ENCODE measurements around the gene KCTD13.
A peak's percentile ranks its signal among the peaks of the same experiment; 100 is the strongest.
"Not testable (repeated sequence)": the region's sequence is repeated elsewhere in the genome, so short reads cannot be mapped to it uniquely, and the experiment has no call there.

The KCTD13 gene

DNA sequence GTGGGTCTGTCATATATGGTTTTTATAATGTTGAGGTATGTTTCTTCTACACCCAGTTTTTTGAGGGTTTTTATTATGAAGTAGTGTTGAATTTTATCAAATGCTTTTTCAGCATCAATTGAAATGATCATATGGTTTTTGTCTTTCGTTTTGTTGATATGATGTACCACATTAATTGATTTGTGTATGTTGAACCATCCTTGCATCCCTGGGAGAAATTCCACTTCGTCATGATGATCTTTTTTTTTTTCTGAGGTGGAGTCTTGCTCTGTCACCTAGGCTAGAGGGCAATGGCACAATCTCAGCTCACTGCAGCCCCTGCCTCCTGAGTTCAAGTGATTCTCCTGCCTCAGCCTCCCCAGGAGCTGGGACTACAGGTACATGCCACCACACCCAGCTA lies 21.9 kb upstream of the KCTD13 start:
- H3K4me2 ChIP-seq: no peak overlapping the region
- TF ChIP-seq Cebpa-rat (IDR thresholded peaks at IDR 0.05): no peak
- 0 out of 2 replicates have a peak, but pooled peaks cover 10% of the 10 kb centered on the region for H3K4me1 ChIP-seq
- no peak overlapping the region for H3K4me3 ChIP-seq
- H3K27ac ChIP-seq: no peak overlapping the region
- no peak overlapping the region for H3K9ac ChIP-seq
- no peaks in the 10 kb centered on the region for H3K27me3 ChIP-seq
- no peaks in the 10 kb centered on the region for H3K36me3 ChIP-seq
- peaks cover 21% of the 10 kb centered on the region for H3K9me3 ChIP-seq
- H4K20me1 ChIP-seq: no peaks in the 10 kb centered on the region

DNA sequence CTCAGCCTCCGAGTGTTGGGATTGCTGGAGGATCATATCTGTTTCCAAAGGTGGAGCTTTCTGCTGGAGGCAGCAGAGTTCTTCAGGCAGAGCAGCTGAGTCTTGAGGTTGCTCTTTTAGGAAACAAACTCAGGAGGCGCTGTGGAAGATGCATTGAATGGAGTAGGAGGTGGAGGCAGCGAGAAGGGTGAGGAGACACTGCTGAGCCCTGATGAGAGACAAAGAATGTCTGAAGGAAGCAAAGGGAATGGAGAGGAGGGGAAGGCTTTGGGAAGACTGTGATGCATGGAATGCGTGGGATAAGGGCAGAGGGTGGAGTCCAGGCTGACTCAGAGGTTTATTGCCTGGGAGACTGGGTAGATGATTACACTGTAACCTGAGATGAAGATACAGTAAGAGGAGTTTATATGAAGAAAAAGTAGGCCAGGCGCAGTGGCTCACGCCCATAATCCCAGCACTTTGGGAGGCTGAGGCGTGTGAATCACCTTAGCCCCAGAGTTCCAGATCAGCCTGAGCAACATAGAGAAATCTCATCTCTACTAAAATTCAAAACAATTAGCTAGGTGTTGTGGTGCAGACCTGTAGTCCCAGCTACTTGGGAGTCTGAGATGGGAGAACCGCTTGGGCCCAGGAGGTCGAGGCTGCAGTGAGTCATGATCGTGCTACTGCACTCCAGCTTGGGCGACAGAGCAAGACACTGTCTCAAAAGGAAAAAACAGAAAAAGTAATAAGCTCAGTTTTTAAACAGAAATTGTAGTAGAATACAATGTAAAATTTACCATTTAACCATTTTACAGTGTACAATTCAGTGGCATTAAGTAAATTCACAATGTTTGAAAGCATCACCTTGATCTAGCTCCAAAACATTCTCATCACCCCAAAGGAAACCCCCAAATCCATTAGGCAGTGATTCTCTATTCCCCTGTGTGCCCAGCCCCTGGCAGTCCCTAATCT lies 18.1 kb upstream of the KCTD13 start:
- Histone ChIP-seq H3K27me3 (no peaks in the 10 kb centered on the region), H3K9me3 (peaks cover 4% of the 10 kb centered on the region; the same call in 1 of the 2 replicates), H3K4me2 (no peak overlapping the region), H4K20me1 (no peaks in the 10 kb centered on the region), H3K4me1 (0 out of 2 replicates have a peak, but pooled peaks cover 12% of the 10 kb centered on the region), H3K36me3 (no peaks in the 10 kb centered on the region), H3K9ac (no peak overlapping the region), H3K27ac (no peak overlapping the region), H3K4me3 (no peak overlapping the region)
- no peak for TF ChIP-seq Cebpa-rat (IDR thresholded peaks at IDR 0.05)

DNA sequence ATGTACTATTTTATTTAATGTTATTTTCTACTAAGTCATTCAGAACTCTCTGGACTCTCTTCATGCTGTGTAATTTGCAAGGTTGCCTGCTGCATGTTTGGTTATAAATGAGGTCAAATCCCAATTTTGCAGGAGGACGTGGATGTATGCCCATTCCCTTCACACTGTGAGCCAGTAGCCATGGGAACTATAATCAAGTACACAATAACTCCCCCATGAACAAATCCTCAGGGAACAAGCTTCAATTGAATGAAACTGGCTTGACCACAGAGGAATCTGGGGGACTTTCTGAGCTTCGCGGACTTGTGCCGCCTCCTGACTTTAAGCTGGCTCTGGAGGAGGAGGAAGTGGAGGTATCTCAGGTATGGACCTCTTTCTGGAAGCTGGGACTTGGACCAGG lies 14.6 kb upstream of the KCTD13 start:
- Histone ChIP-seq H3K27ac (no peak overlapping the region), H3K36me3 (no peaks in the 10 kb centered on the region), H3K27me3 (no peaks in the 10 kb centered on the region), H4K20me1 (no peaks in the 10 kb centered on the region), H3K4me2 (no peak overlapping the region), H3K4me1 (0 out of 2 replicates have a peak, but pooled peaks cover 12% of the 10 kb centered on the region), H3K4me3 (no peak overlapping the region), H3K9me3 (no peaks in the 10 kb centered on the region), H3K9ac (no peak overlapping the region)
- no peak for TF ChIP-seq Cebpa-rat (IDR thresholded peaks at IDR 0.05)

DNA sequence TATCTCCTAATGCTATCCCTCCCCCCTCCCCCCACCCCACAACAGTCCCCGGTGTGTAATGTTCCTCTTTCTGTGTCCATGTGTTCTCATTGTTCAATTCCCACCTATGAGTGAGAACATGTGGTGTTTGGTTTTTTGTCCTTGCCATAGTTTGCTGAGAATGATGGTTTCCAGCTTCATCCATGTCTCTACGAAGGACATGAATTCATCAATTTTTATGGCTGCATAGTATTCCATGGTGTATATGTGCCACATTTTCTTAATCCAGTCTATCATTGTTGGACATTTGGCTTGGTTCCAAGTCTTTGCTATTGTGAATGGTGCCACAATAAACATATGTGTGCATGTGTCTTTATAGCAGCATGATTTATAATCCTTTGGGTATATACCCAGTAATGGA lies 5.7 kb upstream of the KCTD13 start:
- H3K4me3 ChIP-seq, H3K9ac ChIP-seq, H3K27ac ChIP-seq, H3K9me3 ChIP-seq, H4K20me1 ChIP-seq, H3K4me2 ChIP-seq, H3K27me3 ChIP-seq, H3K36me3 ChIP-seq: not testable (repeated sequence)
- peaks cover 24% of the 10 kb centered on the region for H3K4me1 ChIP-seq

DNA sequence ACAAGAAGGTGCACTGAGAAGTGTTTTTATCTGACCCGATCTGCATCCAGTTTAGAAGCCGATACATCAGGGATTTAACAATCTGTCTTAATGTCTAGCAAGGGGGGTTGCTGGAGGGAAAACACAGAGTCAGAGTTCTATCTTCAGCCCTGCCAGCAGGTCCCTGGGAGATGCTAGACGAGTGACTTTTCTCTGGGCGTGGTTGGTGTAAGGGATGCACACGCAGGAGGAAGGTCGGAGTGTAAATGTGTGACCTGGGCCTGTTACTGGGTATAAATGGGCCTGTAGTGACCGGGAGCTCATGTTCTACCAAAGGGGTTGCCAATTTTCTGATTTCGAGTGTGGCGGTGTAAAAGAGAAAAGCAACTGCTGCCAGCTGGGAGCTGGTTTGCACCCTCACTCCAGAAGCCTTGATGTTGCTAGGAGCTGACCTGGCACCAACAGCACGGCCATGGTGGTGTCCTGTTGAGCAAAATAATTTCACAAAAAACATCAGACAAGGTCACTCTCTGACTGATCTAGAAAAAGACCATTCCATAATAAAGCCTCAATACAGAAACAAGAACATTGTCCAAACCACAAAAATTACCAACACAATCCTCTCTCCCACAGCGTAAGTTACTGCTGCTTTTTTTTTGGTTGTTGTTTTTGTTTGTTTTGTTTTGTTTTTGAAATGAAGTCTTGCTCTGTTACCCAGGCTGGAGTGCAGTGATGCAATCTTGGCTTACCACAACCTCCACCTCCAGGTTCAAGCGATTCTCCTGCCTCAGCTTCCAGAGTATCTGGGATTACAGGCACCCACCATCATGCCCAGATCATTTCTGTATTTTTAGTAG lies 1.3 kb upstream of the KCTD13 start:
- Histone ChIP-seq H3K9me3 (no peaks in the 10 kb centered on the region), H3K27me3 (no peaks in the 10 kb centered on the region), H3K4me2 (peak overlapping the region; percentile 98), H3K4me1 (peaks cover 34% of the 10 kb centered on the region), H3K36me3 (peaks cover 14% of the 10 kb centered on the region), H3K9ac (peak overlapping the region; percentile 86; the same call in 1 of the 2 replicates), H4K20me1 (peaks cover 26% of the 10 kb centered on the region), H3K4me3 (peak overlapping the region; percentile 99), H3K27ac (peak overlapping the region; percentile 90; the same call in 1 of the 2 replicates)
- TF ChIP-seq Cebpa-rat (IDR thresholded peaks at IDR 0.05): 0 out of 2 replicates have a peak, but pooled peaks have one; percentile 41

DNA sequence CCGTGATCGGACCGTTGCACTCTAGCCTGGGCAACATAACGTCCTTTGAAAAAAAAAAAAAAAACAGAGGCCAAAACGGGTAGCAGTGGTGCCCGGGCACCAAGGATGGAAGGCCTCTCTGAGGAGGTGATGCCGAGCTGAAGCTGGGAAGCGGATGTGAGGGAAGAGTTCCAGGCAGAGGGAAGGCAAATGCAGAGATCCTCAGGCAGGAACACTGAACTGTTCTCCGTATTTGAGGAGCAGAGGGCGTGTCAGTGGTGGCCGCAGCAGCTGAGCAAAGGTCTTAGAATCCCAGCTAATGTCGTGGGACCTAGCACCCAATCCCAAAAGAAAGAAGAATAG lies 656 bp upstream of the KCTD13 start:
- Histone ChIP-seq H3K27me3 (no peaks in the 10 kb centered on the region), H3K9ac (peak overlapping the region; percentile 86), H3K4me3 (peak overlapping the region; percentile 99), H3K4me1 (peaks cover 34% of the 10 kb centered on the region), H3K27ac (peak overlapping the region; percentile 90), H3K4me2 (peak overlapping the region; percentile 98), H4K20me1 (peaks cover 32% of the 10 kb centered on the region), H3K36me3 (peaks cover 20% of the 10 kb centered on the region), H3K9me3 (no peaks in the 10 kb centered on the region)
- TF ChIP-seq Cebpa-rat (IDR thresholded peaks at IDR 0.05): no peak

DNA sequence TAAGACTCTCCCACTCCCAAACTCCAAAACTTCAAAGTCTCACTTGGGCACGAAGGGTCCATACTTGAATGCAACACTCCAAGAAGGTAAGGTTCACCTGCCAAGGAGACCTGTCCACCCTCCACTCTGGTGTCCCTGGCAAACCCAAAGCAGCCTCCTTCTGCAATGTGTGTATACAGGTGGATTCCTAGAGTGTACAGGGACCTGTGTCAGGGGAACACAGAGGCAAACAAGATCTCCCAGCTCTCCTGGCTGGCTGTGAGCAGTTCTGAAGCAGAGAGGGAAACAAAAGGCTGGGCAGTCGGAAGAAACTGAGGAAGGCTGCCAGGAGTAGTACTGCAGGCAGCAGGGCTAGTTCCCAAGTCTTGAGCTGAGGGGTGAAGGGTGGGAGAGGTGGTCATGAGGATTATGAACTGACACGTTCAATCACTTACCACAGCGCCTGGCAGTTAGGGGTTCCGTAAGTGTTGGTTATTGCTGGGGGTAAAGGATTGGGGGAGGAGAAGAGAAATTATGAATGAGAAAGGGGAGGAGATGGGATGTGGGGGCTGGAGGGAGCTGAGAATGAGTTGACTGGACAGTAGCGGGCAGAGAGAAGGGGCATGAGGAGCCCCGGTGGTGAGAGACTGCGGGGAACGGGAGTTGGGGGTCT lies 795 bp downstream of the KCTD13 start:
- peaks cover 34% of the 10 kb centered on the region for H3K36me3 ChIP-seq
- no peak for TF ChIP-seq Cebpa-rat (IDR thresholded peaks at IDR 0.05)
- H4K20me1 ChIP-seq: peaks cover 47% of the 10 kb centered on the region
- H3K4me1 ChIP-seq: peaks cover 34% of the 10 kb centered on the region
- H3K4me2 ChIP-seq: peak overlapping the region; percentile 98
- H3K9me3 ChIP-seq: no peaks in the 10 kb centered on the region
- no peaks in the 10 kb centered on the region for H3K27me3 ChIP-seq
- H3K9ac ChIP-seq: peak overlapping the region; percentile 86
- peak overlapping the region; percentile 99 for H3K4me3 ChIP-seq
- H3K27ac ChIP-seq: peak overlapping the region; percentile 90

DNA sequence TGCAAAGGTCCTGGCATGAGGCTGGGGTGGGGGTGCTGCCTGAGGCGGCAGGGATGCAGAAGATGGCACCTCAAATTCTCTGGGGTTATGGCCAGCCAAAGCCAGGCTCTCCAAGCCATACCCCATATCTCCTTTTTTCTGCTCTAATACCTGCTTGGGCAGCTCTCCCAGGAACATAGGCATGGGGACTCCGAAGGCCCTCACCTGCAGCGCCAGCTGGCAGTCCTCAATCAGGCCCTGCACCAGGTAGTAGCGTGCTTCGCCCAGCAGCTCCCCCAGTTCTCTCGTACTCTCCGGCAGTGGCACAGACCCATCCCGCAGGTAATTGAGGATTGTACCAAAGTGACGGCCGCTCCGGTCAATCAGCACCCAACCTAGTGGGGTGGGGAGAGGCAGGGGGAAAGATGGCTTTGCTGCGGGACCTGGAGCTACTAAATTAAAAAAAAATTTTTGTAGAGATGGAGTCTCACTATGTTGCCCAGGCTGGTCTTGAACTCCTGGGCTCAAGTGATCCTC lies 3.0 kb downstream of the KCTD13 start:
- H3K4me3 ChIP-seq: no peak overlapping the region
- no peaks in the 10 kb centered on the region for H3K27me3 ChIP-seq
- H3K27ac ChIP-seq: no peak overlapping the region
- no peaks in the 10 kb centered on the region for H3K9me3 ChIP-seq
- peaks cover 56% of the 10 kb centered on the region for H3K36me3 ChIP-seq
- no peak overlapping the region for H3K4me2 ChIP-seq
- no peak overlapping the region for H3K9ac ChIP-seq
- peaks cover 51% of the 10 kb centered on the region for H4K20me1 ChIP-seq
- TF ChIP-seq Cebpa-rat (IDR thresholded peaks at IDR 0.05): no peak
- H3K4me1 ChIP-seq: peaks cover 30% of the 10 kb centered on the region

DNA sequence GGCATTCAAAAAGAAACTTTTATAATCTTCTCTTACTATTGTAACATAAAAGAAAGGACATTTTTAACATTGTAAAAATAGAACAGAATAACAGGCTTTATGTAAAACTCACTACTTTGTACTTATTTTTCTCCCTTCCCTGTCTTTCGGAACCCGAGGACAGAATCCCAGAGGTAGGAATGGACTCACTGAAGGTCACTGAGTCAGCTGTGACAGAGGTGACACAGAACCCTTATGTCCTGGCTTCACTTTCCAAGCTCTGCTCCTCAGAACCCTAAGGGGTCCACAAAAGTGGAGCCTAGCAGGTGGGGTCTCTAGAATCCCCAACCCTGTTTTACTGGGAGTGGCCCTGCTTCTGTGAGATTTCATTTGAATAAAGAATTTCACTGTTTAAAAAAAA lies 3.7 kb downstream of the KCTD13 start:
- TF ChIP-seq Cebpa-rat (IDR thresholded peaks at IDR 0.05): no peak
- Histone ChIP-seq H3K4me3 (no peak overlapping the region), H3K4me1 (peaks cover 23% of the 10 kb centered on the region), H3K27ac (no peak overlapping the region), H3K36me3 (peaks cover 61% of the 10 kb centered on the region), H3K9ac (no peak overlapping the region), H3K4me2 (no peak overlapping the region), H3K27me3 (no peaks in the 10 kb centered on the region), H3K9me3 (no peaks in the 10 kb centered on the region), H4K20me1 (peaks cover 51% of the 10 kb centered on the region)

Measured in BLaER1 (cell line).